Fibroblast of skin of abdomen (primary cell): ENCODE results near the gene POLR2F.

Source experiments
- DNase-seq: peaks from one replicate; pipeline ENCODE4 v3.0.0-alpha.2; 2013

Gene POLR2F

DNA sequence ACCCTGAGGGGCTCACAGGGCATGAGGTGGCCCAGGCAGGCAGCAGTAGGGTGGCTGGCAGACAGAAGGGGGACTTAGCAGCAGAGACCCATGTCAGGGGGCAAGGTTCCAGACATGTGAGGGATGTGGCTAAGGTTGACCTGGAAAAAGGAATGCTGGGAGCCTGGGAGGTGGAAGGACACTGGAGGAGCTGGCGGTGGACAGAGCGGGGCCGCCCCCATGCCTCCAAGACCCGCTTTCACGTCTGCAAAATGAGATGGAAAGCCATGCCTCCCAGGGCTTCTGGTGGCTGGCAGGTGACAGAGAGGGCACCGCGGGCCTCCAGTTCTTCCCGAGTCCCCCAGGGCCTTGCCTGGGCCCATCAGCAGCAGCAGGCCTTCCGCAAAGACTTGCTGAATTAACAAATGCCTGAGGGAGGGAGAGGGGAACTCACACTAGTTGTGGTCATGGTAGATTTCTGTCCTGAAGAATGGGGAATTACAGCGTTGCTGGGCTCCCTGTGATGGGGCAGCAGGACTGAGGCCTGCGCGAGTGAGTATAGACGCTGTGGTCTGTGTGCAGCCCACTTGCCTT, 53.9 kb downstream of the POLR2F start:
- no peak for DNase-seq

DNA sequence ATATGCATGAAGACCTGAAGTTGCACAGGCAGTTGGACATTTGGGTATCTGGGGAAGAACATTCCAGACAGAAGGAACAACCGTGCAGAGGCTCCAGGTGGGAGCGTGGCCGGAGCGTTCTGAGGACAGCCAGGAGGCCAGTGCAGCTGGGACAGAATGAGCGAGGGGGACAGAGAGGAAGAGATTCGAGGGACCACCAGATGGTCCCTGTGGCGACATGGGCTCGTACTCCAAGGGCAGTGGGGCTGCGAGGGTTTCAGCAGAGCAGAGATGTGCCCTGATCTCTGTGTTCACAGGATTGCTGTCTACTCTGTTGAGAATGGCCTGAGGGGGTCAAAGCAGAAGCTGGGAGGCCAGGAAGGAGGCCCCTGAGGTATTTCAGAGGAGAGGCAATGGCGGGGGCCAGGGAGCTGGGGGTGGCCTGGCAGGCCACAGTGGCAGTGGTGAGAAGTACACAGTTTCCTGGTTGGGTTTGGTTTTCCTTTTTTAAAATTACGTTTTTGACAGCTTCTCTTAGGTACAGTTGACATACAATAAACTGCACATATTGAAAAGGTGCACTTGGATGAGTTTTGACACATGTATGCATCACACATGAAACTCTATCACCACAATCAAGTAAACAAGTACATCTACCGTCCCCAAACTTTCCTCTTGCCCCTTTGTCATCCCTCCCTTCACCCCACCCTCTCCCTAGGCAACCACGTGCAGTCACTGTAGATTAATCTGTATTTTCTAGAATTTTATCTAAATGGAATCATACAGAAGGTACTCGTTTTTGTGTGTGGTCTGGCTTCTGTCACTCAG, 55.7 kb downstream of the POLR2F start:
- no peak for DNase-seq

DNA sequence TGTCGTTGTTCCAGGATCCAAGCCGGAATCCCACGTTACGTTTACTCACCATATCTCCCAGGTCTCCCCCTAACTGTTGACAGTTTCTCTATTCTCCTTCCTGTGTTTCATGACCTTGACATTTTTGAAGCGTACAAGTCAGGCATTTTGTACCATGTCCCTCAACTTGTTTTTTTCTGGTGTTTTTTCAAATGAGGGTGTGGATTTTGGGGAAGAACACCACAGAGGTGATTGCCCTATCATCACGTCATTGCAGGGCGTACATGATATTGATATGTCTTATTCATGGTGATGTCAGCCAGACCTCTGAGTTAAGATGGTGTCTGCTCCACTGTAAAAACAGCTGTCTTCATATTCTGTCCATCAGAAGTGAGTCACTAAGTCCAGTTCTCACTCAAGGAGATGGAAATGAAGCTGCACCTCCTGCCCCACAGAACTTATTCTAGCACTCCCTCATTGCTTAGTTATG, 59.1 kb downstream of the POLR2F start:
- peak; percentile 16 for DNase-seq

DNA sequence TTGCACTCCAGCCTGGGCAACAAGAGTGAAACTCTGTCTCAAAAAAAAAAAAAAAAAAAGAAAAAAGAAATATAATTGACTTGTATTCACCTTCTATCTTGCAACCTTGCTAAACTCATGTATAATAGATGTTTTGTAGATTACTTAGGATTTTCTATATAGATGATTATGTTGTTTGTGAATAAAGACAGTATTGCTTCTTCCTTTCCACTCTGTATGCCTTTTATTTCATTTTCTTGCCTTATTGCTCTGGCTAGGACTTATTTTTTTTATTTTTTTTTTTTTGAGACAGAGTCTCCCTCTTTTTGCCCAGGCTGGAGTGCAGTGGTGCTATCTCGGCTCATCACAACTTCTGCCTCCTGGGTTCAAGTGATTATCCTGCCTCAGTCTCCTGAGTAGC, 60.6 kb downstream of the POLR2F start:
- DNase-seq, result no peak

DNA sequence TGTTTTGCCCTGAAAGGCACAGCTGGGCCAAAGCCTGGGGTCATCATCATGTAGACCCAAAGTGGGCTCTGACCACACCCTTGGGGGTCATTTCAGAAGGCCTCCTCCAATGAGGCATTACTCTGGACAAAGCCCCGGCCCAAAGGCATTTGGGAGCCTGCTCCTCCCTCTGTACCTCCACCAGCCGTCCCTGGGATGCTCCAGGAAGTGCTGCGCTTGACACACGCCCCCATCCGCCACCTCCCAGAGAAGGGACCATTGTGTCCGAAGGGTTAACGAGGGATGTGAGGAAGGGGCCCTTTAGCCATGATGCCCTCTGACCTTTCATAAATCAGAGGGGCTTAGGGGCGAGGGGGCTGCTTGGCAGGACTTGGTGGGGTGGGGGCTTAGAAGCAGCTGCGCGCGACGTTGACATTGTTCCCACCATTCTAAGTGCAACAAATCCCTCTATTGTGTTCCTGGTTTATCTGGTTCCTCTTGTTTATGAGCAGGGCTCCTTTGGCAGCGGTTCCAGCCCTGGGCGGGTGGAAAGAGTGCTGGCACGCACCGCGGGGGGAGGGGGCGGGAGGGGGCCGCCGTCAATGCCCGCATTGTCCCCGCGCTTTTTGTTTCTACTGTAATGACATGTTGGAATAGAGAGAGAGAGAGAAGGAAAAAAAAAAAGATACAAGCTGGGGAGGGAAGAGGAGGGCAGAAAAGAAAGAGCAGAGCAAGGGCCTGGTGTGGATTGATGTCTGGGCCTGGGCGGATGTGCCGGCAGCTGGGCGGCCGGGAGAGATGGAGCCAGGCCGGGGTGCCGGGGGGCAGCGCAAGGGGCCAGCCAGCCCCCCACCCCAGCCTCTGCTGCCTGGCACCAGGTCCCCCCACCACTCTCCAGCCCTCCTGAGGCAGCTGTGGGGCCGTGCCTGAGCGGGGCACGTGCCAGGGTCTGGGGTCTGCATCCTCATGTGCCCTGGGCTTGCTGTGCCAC, 63.0 kb downstream of the POLR2F start:
- no peak for DNase-seq

DNA sequence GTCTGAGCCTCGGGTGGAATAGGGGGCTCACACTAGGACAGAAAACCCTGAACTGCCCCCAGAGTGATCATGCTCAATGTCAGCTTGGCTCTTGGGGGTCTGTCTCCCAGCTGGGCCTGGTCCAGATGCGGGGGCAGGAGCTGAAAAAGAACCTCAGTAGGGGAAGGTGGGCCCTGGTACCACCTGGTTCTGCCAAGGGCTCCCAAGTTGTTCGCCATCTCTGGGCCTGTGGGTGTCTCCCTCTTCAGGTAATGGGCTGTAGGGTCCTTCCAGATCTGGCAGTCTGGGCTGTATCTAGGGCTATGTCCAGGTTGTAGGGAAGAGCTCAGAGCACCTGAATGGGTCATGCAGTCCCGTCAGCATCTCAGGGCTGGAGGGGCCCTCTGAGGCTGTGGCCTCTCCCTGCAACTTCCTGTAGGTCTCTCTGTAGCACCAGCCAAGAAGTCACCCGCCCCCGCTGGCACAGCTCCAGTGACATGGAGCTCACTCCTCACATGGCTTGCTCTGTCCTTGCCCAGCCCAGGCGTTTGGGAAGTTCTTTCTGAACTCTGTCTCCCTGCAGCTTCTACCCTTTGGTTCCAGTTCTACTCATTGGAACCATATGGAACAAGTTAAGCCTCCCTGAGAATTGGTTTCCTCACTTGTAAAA, 63.9 kb downstream of the POLR2F start:
- DNase-seq, result peak; percentile 48

DNA sequence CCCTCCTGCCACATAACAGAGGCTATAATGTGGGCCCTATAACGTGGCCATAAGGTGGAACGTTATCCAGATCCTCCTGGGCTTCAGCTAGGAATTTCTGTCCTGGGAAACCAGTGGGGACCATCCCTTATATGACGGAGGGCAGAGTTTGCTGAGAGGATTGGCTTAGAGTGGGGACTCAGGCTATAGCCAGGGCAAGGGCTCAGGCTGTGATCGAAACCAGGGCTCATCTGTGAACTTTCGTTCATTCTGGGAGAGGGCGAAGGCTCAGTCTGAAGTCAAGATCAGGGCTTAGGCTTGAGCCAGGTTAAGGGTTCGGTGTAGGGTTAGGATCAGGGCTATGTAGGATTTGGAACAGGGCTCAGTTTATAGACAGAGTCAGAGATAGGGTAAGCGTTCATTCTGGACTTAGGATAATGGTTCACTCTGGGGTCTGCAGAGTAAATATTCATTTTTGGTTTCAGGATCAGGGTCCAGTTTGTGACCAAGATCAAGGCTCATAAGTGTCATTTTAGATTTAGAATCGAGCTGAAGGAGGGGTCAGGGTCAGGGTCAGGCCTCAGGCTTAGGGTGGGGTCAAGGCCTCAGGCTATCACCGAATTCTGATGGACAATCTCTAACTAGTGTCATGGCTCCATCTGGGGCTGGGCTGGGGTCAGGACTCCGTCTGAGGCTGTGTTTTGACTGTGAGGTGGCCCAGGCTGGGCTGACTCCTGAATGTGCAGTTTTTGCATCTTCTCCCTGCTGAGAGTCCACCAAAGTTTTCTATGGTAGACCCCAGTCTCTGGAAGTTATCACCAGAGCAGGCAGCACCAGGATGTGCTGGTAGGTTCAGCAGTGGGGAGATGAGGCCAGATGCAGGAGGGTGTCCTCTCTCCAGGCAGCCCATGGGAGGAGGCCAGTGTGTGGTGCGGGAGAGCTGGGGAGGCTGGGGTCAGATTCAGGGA, 64.7 kb downstream of the POLR2F start:
- no peak for DNase-seq
